NOMO-1 treated with dmso at 0.1 percent for 144 hours (cell line): ENCODE results near the gene SAA4.
"Not testable (repeated sequence)": the region's sequence is repeated elsewhere in the genome, so short reads cannot be mapped to it uniquely, and the experiment has no call there.

Experiments
- DNase-seq: peaks from one replicate; lab custom pipeline; 2025; ENCODE audit not compliant: unreplicated experiment; lab: John Stamatoyannopoulos, UW

SAA4 gene

GRCh38 chr11:18247191-18247581, 10.6 kb upstream of the SAA4 start:
- DNase-seq: not testable (repeated sequence)

GRCh38 chr11:18246379-18247190, 10.0 kb upstream of the SAA4 start:
- DNase-seq: not testable (repeated sequence)

- no peak for DNase-seq
These were observed 8.8 kb upstream of the SAA4 start for GRCh38 chr11:18245396-18245795.

- peak; percentile 28 for DNase-seq
These were observed 7.3 kb upstream of the SAA4 start for GRCh38 chr11:18243783-18244362.

GRCh38 chr11:18239655-18240054, 3.1 kb upstream of the SAA4 start:
- no peak for DNase-seq

GRCh38 chr11:18235394-18236334, 938 bp downstream of the SAA4 start:
- no peak for DNase-seq

- DNase-seq: no peak
These were observed 2.7 kb downstream of the SAA4 start for GRCh38 chr11:18233912-18234311.

- no peak for DNase-seq
These were observed 5.7 kb downstream of the SAA4 start for GRCh38 chr11:18230859-18231258.

GRCh38 chr11:18229501-18229900, 7.1 kb downstream of the SAA4 start:
- DNase-seq: no peak

GRCh38 chr11:18225913-18226312, 10.7 kb downstream of the SAA4 start:
- DNase-seq: no peak

GRCh38 chr11:18223591-18224387, 12.8 kb downstream of the SAA4 start:
- no peak for DNase-seq

- DNase-seq: no peak
These were observed 13.7 kb downstream of the SAA4 start for GRCh38 chr11:18222814-18223421.

- no peak for DNase-seq
These were observed 15.2 kb downstream of the SAA4 start for GRCh38 chr11:18221274-18221876.

- DNase-seq: no peak
These were observed 27.5 kb downstream of the SAA4 start for GRCh38 chr11:18209058-18209457.

GRCh38 chr11:18204771-18205170, 31.8 kb downstream of the SAA4 start:
- DNase-seq: no peak

- no peak for DNase-seq
These were observed 32.4 kb downstream of the SAA4 start for GRCh38 chr11:18204220-18204619.

- no peak for DNase-seq
These were observed 32.9 kb downstream of the SAA4 start for GRCh38 chr11:18203723-18204122.

- DNase-seq: not testable (repeated sequence)
These were observed 38.9 kb downstream of the SAA4 start for GRCh38 chr11:18197738-18198137.

GRCh38 chr11:18196532-18196931, 40.1 kb downstream of the SAA4 start:
- no peak for DNase-seq

GRCh38 chr11:18193010-18193409, 43.6 kb downstream of the SAA4 start:
- no peak for DNase-seq
